OCI-LY3 (cell line): Measurements from ENCODE around the gene CCDC3.

Experiments
- EZH2phosphoT487 ChIP-seq: fragments of 200-600 bp; shearing (Covaris generic); IDR thresholded peaks from 2 replicates; pipeline ENCODE4 v1.6.1; 2018; ENCODE audit warnings: antibody characterized with exemption, mixed run types, low read depth
- TF ChIP-seq, protein P1 (sequence below): fragments of 200-600, 300-600 bp; sonication (generic); IDR thresholded peaks from 2 replicates; pipeline ENCODE4 v1.5.1; 2014; ENCODE audit warnings: antibody characterized with exemption, low read length, low read depth

DNA sequence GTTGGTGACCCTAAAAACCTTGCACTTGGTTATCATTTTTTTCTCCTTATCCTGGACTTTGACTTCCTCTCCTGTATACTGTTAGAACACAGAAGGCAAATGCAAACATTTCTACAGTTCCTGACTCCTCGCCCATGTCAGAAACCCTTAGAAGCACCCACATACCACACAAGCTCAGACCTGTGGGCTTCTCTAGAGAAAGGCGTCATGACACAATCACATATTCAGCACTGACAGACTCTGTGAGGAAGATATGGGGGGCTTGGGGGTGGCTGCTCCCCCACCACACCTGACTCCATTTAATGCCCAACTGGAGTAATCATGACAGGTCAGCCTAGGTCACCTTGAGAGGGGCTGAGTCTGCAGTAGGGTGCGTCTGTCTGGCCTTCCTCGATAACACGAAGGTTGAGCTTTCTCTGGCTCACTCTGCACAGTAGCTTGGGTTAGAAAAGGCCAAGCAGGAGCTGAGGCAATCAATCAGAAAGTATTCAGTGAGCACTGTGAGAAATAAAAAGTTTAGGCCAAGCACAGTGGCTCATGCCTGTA lies 50.9 kb downstream of the CCDC3 start:
- TF ChIP-seq, protein P1, sequence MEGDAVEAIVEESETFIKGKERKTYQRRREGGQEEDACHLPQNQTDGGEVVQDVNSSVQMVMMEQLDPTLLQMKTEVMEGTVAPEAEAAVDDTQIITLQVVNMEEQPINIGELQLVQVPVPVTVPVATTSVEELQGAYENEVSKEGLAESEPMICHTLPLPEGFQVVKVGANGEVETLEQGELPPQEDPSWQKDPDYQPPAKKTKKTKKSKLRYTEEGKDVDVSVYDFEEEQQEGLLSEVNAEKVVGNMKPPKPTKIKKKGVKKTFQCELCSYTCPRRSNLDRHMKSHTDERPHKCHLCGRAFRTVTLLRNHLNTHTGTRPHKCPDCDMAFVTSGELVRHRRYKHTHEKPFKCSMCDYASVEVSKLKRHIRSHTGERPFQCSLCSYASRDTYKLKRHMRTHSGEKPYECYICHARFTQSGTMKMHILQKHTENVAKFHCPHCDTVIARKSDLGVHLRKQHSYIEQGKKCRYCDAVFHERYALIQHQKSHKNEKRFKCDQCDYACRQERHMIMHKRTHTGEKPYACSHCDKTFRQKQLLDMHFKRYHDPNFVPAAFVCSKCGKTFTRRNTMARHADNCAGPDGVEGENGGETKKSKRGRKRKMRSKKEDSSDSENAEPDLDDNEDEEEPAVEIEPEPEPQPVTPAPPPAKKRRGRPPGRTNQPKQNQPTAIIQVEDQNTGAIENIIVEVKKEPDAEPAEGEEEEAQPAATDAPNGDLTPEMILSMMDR = no peak
- no peak for TF ChIP-seq EZH2phosphoT487
